ENCODE data around the gene C1orf53. TPM values are rescaled to one million over a fixed set of nuclear protein-coding genes. Genes with fewer than 3 reads are reported as not detected.

The C1orf53 gene
- total RNA-seq, 4 donors from 2014 or later: 1.3 to 11.8 (median 10.3) TPM; not detected in 1

GRCh38 chr1:197911857-197912696 is 9.6 kb downstream of the C1orf53 start:
- Histone ChIP-seq H3K27ac (no peak overlapping the region), H3K4me1 (peaks cover 54% of the 10 kb centered on the region), H3K27me3 (peaks cover 100% of the 10 kb centered on the region), H3K36me3 (no peaks in the 10 kb centered on the region), H3K9me3 (no peaks in the 10 kb centered on the region), H3K4me3 (peak overlapping the region; percentile 19)
- no peak for TF ChIP-seq EP300 (IDR thresholded peaks at IDR 0.05)
- no peak for DNase-seq (ENCODE audit: low spot score in 2 of 2)
- WGBS: 2% methylated on average over 27 of the region's 46 CpGs

- WGBS: 5% methylated on average over 32 of the region's 32 CpGs
- TF ChIP-seq POLR2A (IDR thresholded peaks at IDR 0.05): no peak
- TF ChIP-seq EP300 (IDR thresholded peaks at IDR 0.05): no peak
- TF ChIP-seq POLR2AphosphoS5 (IDR thresholded peaks at IDR 0.05): no peak
- TF ChIP-seq CTCF (IDR thresholded peaks at IDR 0.05): no peak
- Histone ChIP-seq H3K27me3 (peaks cover 100% of the 10 kb centered on the region), H3K9me3 (no peaks in the 10 kb centered on the region), H3K27ac (no peak overlapping the region), H3K4me3 (peak overlapping the region; percentile 19), H3K4me1 (peaks cover 63% of the 10 kb centered on the region), H3K36me3 (no peaks in the 10 kb centered on the region)
- no peak for DNase-seq (ENCODE audit: low spot score in 2 of 2)
Observed at GRCh38 chr1:197912739-197913494, 10.5 kb downstream of the C1orf53 start.

- Histone ChIP-seq H3K36me3 (no peaks in the 10 kb centered on the region), H3K27ac (no peak overlapping the region), H3K27me3 (peaks cover 100% of the 10 kb centered on the region), H3K4me1 (peaks cover 71% of the 10 kb centered on the region), H3K4me3 (peak overlapping the region; percentile 19), H3K9me3 (no peaks in the 10 kb centered on the region)
- 28% methylated on average over 18 of the region's 26 CpGs for WGBS
- DNase-seq (ENCODE audit: low spot score in 2 of 2): no peak
- no peak for TF ChIP-seq POLR2AphosphoS5 (IDR thresholded peaks at IDR 0.05)
- TF ChIP-seq POLR2A (IDR thresholded peaks at IDR 0.05): no peak
Observed at GRCh38 chr1:197913495-197914276, 11.3 kb downstream of the C1orf53 start.

- no peaks in the 10 kb centered on the region for H3K36me3 ChIP-seq
- 19% methylated on average over 5 of the region's 5 CpGs for WGBS
- peaks cover 79% of the 10 kb centered on the region for H3K4me1 ChIP-seq
- no peak overlapping the region for H3K27ac ChIP-seq
- no peak for DNase-seq (ENCODE audit: low spot score in 2 of 2)
- H3K4me3 ChIP-seq: no peak overlapping the region
- H3K27me3 ChIP-seq: peaks cover 100% of the 10 kb centered on the region
- TF ChIP-seq EP300 (IDR thresholded peaks at IDR 0.05) (no peak), POLR2AphosphoS5 (IDR thresholded peaks at IDR 0.05) (no peak), CTCF (IDR thresholded peaks at IDR 0.05) (no peak), POLR2A (IDR thresholded peaks at IDR 0.05) (no peak)
- H3K9me3 ChIP-seq: no peaks in the 10 kb centered on the region
Observed at GRCh38 chr1:197914510-197914909, 12.1 kb downstream of the C1orf53 start.

GRCh38 chr1:197915260-197915861 is 12.9 kb downstream of the C1orf53 start:
- Histone ChIP-seq H3K36me3 (no peaks in the 10 kb centered on the region), H3K4me1 (peaks cover 83% of the 10 kb centered on the region), H3K27ac (no peak overlapping the region), H3K27me3 (peaks cover 100% of the 10 kb centered on the region), H3K9me3 (no peaks in the 10 kb centered on the region), H3K4me3 (no peak overlapping the region)
- no peak for DNase-seq (ENCODE audit: low spot score in 2 of 2)
- TF ChIP-seq POLR2AphosphoS5 (IDR thresholded peaks at IDR 0.05) (no peak), CTCF (IDR thresholded peaks at IDR 0.05) (no peak), POLR2A (IDR thresholded peaks at IDR 0.05) (no peak), EP300 (IDR thresholded peaks at IDR 0.05) (no peak)
- WGBS: 6% methylated on average over 7 of the region's 7 CpGs

All from suprapubic skin (tissue), 4 donors.